ENCODE results near the gene SAMD9.

DNA sequence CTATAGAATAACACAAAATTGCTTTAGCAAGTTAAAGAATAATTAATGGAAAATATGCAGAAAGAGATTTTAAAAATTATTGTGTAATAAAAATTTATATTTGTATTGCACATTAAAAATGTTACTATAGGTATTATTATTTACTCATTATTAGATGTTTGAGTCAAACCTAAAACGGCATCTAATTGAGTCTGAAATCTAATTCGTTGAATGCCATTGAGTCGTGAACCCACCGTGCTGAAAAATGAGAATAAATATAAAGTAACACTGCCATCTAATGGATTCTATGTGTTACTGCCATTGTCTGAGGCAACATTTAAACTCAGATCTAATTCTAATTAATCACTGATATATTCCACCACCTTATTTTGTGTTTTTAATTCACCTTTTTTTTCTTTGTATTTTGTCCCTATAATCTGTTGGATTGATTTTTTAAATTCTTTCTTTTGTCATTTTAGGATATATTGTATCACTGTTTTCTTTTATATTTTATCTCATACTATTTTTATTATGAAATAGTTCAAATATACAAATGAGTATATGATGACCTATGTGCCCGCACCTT, 62.2 kb downstream of the SAMD9 start:
- TF ChIP-seq POLR2A (IDR thresholded peaks at IDR 0.05; ENCODE audit: low read length) (no peak), GATA1 (IDR thresholded peaks at IDR 0.05; ENCODE audit: low read depth, low read length) (no peak)
